OCI-LY3 (cell line): ENCODE measurements around the gene WDFY4.

ENCODE experiments used
- H2AFZ ChIP-seq: fragments of 200-600, 300-600 bp; shearing (Covaris generic); 2 replicates; pipeline ENCODE4 v1.6.0; 2014; ENCODE audit warnings: antibody characterized with exemption, low read depth, low read length
- H3K27ac ChIP-seq: fragments of 200-600, 300-600 bp; sonication (generic); 2 replicates; pipeline ENCODE4 v1.5.1; 2014; ENCODE audit warnings: mild to moderate bottlenecking, low read length, moderate library complexity, mixed read lengths
- H3K27me3 ChIP-seq: fragments of 200-600, 300-600 bp; sonication (generic); 2 replicates; pipeline ENCODE4 v1.6.1; 2014; ENCODE audit warnings: low read depth, low read length, mixed read lengths
- H3K36me3 ChIP-seq: fragments of 200-600, 300-600 bp; sonication (generic); replicated peaks from 2 replicates; pipeline ENCODE3; 2014; ENCODE audit warnings: low read depth, low read length, mixed read lengths
- H3K4me1 ChIP-seq: fragments of 300-600, 200-600 bp; sonication (generic); 2 replicates; pipeline ENCODE4 v1.6.1; 2014; ENCODE audit warnings: low read length, mixed read lengths
- H3K4me2 ChIP-seq: fragments of 200-600, 300-600 bp; sonication (generic); 2 replicates; pipeline ENCODE4 v1.6.1; 2014; ENCODE audit warnings: low read length, mixed read lengths
- H3K4me3 ChIP-seq: fragments of 300-600, 200-600 bp; sonication (generic); 2 replicates; pipeline ENCODE4 v1.5.1; 2014; ENCODE audit warnings: antibody characterized with exemption, mild to moderate bottlenecking, low read length, moderate library complexity
- H3K79me2 ChIP-seq: fragments of 300-600, 200-600 bp; shearing (Covaris generic); 2 replicates; pipeline ENCODE4 v1.6.1; 2014; ENCODE audit warnings: mild to moderate bottlenecking, low read length, mixed read lengths
- H3K9ac ChIP-seq: fragments of 300-600, 200-600 bp; shearing (Covaris generic); 2 replicates; pipeline ENCODE4 v1.6.0; 2014; ENCODE audit warnings: mild to moderate bottlenecking, low read length, moderate library complexity
- H3K9me3 ChIP-seq: fragments of 200-600, 300-600 bp; shearing (Covaris generic); 2 replicates; pipeline ENCODE4 v1.6.1; 2014; ENCODE audit warnings: low read length, mixed read lengths; ENCODE audit not compliant: insufficient read depth
- H4K20me1 ChIP-seq: fragments of 200-600, 300-600 bp; sonication (generic); 2 replicates; pipeline ENCODE4 v1.6.1; 2016; ENCODE audit warnings: low read length, mixed read lengths; ENCODE audit not compliant: insufficient read depth
- EZH2phosphoT487 ChIP-seq: fragments of 200-600 bp; shearing (Covaris generic); IDR thresholded peaks from 2 replicates; pipeline ENCODE4 v1.6.1; 2018; ENCODE audit warnings: antibody characterized with exemption, mixed run types, low read depth
- TF ChIP-seq, protein P1 (sequence below): fragments of 200-600, 300-600 bp; sonication (generic); IDR thresholded peaks from 2 replicates; pipeline ENCODE4 v1.5.1; 2014; ENCODE audit warnings: antibody characterized with exemption, low read length, low read depth

The WDFY4 gene

DNA sequence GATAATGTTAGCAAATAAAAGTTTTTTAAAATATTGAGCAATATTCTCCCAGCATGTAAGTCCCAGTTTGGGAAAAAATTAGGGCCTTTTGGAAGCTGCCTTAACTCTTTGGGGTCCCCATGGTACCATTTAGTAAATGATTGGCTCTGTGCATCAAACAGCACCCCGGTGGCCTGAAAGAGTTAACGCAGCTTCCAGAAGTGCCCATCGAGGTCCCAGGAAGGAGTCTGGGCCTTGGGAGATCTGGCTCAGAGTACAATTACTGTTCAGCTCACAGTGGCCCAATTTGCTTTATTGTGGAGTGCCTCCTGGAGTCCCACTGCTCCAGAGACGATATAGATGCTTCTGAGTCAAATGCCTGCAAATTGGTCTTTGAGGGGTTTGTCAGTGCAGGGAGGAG is 31.7 kb downstream of the WDFY4 start:
- H3K9ac ChIP-seq: no peak overlapping the region
- peaks cover 94% of the 10 kb centered on the region for H3K79me2 ChIP-seq
- H3K4me2 ChIP-seq: peak overlapping the region; percentile 36; the same call in 1 of the 2 replicates
- H3K9me3 ChIP-seq: no peaks in the 10 kb centered on the region
- H3K4me1 ChIP-seq: peaks cover 15% of the 10 kb centered on the region
- peaks cover 82% of the 10 kb centered on the region for H4K20me1 ChIP-seq
- peaks cover 70% of the 10 kb centered on the region for H3K36me3 ChIP-seq
- no peak overlapping the region for H2AFZ ChIP-seq
- no peaks in the 10 kb centered on the region for H3K27me3 ChIP-seq
- TF ChIP-seq, protein P1, sequence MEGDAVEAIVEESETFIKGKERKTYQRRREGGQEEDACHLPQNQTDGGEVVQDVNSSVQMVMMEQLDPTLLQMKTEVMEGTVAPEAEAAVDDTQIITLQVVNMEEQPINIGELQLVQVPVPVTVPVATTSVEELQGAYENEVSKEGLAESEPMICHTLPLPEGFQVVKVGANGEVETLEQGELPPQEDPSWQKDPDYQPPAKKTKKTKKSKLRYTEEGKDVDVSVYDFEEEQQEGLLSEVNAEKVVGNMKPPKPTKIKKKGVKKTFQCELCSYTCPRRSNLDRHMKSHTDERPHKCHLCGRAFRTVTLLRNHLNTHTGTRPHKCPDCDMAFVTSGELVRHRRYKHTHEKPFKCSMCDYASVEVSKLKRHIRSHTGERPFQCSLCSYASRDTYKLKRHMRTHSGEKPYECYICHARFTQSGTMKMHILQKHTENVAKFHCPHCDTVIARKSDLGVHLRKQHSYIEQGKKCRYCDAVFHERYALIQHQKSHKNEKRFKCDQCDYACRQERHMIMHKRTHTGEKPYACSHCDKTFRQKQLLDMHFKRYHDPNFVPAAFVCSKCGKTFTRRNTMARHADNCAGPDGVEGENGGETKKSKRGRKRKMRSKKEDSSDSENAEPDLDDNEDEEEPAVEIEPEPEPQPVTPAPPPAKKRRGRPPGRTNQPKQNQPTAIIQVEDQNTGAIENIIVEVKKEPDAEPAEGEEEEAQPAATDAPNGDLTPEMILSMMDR: no peak
- no peak for TF ChIP-seq EZH2phosphoT487
- H3K27ac ChIP-seq: no peak overlapping the region
- no peak overlapping the region for H3K4me3 ChIP-seq

DNA sequence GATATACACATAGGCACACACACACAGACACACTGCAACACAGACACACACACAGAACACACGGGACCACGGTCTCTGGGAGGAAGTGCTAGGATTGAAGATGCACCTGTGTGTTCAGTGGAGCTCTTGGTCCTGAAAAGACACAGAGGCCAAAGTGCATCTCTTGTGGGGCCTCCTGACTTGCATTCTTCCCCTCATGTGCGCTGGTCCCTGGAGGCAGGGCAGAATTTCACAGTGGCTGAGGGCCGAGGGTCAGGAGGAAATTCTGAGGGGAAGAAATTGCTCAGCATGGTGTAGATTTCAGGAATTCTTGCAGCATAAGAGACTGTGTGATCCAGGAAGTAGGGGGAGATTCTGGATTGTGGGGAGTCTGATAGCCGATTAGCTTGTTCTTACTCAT is 35.9 kb downstream of the WDFY4 start:
- no peak overlapping the region for H3K4me3 ChIP-seq
- H4K20me1 ChIP-seq: peaks cover 70% of the 10 kb centered on the region
- no peaks in the 10 kb centered on the region for H3K27me3 ChIP-seq
- H3K4me2 ChIP-seq: no peak overlapping the region
- H3K27ac ChIP-seq: no peak overlapping the region
- no peaks in the 10 kb centered on the region for H3K9me3 ChIP-seq
- H3K36me3 ChIP-seq: peaks cover 61% of the 10 kb centered on the region
- peaks cover 60% of the 10 kb centered on the region for H3K79me2 ChIP-seq
- H3K9ac ChIP-seq: no peak overlapping the region
- H3K4me1 ChIP-seq: peaks cover 15% of the 10 kb centered on the region
- no peak for TF ChIP-seq EZH2phosphoT487
- TF ChIP-seq, protein P1: no peak
- H2AFZ ChIP-seq: no peak overlapping the region

DNA sequence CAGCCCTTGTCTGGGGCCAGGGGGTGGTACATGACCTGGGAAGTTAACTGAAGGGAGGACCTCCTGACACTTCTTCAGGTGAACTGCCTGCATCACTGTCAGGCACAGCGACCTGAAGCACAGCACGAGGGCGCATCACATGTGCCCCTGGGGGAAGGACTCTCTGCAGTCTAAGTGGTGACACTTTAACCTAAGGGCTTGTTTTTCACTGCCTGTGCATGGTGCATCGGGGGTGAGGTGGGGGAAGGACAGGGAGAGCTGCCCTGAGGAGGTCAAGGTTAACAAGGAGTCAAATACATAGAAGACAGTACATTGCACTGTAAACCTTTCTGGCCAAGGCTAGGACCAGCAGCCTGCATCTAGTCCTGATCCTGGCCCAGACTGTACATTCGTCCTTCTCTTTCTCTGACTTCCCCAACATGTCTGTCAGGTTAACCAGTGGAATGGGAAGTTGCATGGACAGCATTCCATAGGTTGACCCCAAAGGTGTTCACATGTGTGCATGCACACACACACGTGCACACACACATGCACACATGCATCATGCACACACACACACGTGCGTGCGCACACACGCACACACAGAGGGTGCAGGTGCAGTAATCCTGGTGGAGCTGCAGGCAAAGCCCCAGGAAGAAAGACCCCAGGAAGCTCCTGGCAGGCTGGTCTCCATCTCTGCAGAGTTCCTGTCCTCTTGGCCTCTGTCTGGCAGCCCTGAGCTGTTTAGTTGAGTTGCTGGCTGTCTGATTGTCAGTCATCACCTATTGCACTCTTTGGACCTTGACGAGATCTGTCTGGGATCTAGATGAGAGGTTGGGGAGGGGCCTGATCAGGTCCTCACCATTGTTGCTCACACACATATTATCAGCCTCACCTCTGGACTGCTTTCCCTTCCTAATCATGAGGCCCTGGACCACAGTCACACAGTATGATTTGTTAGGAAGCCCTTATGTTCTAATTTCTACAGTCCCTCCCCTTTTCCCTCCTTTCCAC is 37.8 kb downstream of the WDFY4 start:
- H2AFZ ChIP-seq: no peak overlapping the region
- H3K9me3 ChIP-seq: no peaks in the 10 kb centered on the region
- no peak overlapping the region for H3K27ac ChIP-seq
- H3K4me3 ChIP-seq: no peak overlapping the region
- no peak for TF ChIP-seq EZH2phosphoT487
- TF ChIP-seq, protein P1: no peak
- H3K27me3 ChIP-seq: no peaks in the 10 kb centered on the region
- peaks cover 53% of the 10 kb centered on the region for H4K20me1 ChIP-seq
- H3K36me3 ChIP-seq: peaks cover 75% of the 10 kb centered on the region
- H3K9ac ChIP-seq: no peak overlapping the region
- peaks cover 7% of the 10 kb centered on the region; the same call in 1 of the 2 replicates for H3K4me1 ChIP-seq
- peaks cover 42% of the 10 kb centered on the region for H3K79me2 ChIP-seq
- no peak overlapping the region for H3K4me2 ChIP-seq

DNA sequence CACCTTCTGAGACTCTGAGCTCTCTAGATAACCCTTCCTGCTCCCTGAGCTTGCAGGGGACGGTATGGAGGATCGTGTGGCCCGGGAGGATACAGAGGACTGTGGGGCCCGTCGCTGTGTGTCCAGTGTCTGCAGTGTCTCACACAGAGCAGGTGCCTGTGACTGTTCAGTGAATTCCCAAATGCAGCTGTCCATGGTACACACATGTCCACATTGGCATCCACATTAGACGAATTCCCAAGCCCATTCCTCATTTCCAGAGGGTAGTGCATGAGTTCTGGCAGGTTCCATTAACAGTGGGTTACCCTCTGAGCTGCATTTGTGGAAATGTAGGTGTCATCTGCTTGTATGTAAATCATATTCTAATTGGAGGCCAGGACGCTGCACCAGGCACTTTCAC is 39.5 kb downstream of the WDFY4 start:
- TF ChIP-seq, protein P1: no peak
- TF ChIP-seq EZH2phosphoT487: no peak
- H3K4me1 ChIP-seq: peaks cover 8% of the 10 kb centered on the region; the same call in 1 of the 2 replicates
- peaks cover 41% of the 10 kb centered on the region for H4K20me1 ChIP-seq
- no peaks in the 10 kb centered on the region for H3K27me3 ChIP-seq
- no peaks in the 10 kb centered on the region for H3K9me3 ChIP-seq
- H3K9ac ChIP-seq: no peak overlapping the region
- H3K4me2 ChIP-seq: no peak overlapping the region
- H3K27ac ChIP-seq: no peak overlapping the region
- no peak overlapping the region for H3K4me3 ChIP-seq
- no peak overlapping the region for H2AFZ ChIP-seq
- peaks cover 26% of the 10 kb centered on the region for H3K79me2 ChIP-seq
- H3K36me3 ChIP-seq: peaks cover 85% of the 10 kb centered on the region
